Type B pancreatic cell (in vitro differentiated cells): ENCODE data around the gene PHACTR1. TPM values are rescaled to one million over a fixed set of nuclear protein-coding genes. Genes with fewer than 3 reads are reported as not detected.
A peak's percentile ranks its signal among the peaks of the same experiment; 100 is the strongest.

Experiments
- DNase-seq: peaks from one replicate; pipeline ENCODE4 v3.0.0; 2021; ENCODE audit warnings: mixed read lengths; ENCODE audit not compliant: unreplicated experiment; ENCODE audit errors: extremely low spot score
- H3K27ac Mint-ChIP-seq: 2 replicates; pipeline ENCODE4 v1.8.0; 2021; ENCODE audit warnings: mild to moderate bottlenecking, mixed read lengths
- H3K27me3 Mint-ChIP-seq: 2 replicates; pipeline ENCODE4 v1.8.0; 2021; ENCODE audit warnings: mixed read lengths
- H3K36me3 Mint-ChIP-seq: 2 replicates; pipeline ENCODE4 v1.8.0; 2021; ENCODE audit warnings: mixed read lengths
- H3K4me1 Mint-ChIP-seq: one replicate; pipeline ENCODE4 v1.8.0; 2021; ENCODE audit warnings: mixed read lengths; ENCODE audit not compliant: unreplicated experiment
- H3K4me3 Mint-ChIP-seq: 2 replicates; pipeline ENCODE4 v1.8.0; 2021; ENCODE audit warnings: mild to moderate bottlenecking, mixed read lengths
- H3K9me3 Mint-ChIP-seq: 2 replicates; pipeline ENCODE4 v1.8.0; 2021; ENCODE audit warnings: mixed read lengths
- total RNA-seq: library from RNA; stranded (reverse); gene quantifications from 2 replicates; pipeline ENCODE4 v1.2.1, GENCODE V29; 2021; ENCODE audit warnings: low replicate concordance
- TF ChIP-seq, protein P1 (sequence below): fragments of 200-600 bp; sonication (generic); conservative IDR thresholded peaks from 2 replicates; pipeline ENCODE4 v1.5.0; 2021; ENCODE audit warnings: antibody characterized with exemption, mild to moderate bottlenecking

The PHACTR1 gene
- total RNA-seq, 1 donor from 2014 or later: 12.3 TPM

DNA sequence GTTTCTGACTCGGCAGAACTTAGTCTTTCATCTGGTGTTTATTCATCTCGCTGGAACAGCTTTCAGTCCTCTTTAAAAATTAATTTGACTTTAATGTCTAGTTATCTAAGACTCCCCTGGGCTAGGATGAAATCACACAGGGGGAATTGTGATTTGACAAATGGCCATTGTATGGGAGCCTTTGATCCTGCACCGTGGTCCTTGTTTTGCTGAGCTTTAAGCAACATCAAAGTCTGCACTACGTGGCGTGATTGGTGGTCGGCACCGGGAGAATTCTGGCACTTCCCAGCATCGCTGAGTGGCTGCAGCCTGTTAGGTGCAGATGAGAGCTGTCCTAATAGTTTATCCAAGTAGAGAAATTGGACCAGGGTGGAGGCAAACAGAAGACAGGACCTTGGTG lies 464.8 kb downstream of the PHACTR1 start:
- peaks cover 5% of the 10 kb centered on the region for H3K9me3 Mint-ChIP-seq
- no peak for DNase-seq
- H3K36me3 Mint-ChIP-seq: no peaks in the 10 kb centered on the region
- H3K4me1 Mint-ChIP-seq: peaks cover 33% of the 10 kb centered on the region
- TF ChIP-seq, protein P1, sequence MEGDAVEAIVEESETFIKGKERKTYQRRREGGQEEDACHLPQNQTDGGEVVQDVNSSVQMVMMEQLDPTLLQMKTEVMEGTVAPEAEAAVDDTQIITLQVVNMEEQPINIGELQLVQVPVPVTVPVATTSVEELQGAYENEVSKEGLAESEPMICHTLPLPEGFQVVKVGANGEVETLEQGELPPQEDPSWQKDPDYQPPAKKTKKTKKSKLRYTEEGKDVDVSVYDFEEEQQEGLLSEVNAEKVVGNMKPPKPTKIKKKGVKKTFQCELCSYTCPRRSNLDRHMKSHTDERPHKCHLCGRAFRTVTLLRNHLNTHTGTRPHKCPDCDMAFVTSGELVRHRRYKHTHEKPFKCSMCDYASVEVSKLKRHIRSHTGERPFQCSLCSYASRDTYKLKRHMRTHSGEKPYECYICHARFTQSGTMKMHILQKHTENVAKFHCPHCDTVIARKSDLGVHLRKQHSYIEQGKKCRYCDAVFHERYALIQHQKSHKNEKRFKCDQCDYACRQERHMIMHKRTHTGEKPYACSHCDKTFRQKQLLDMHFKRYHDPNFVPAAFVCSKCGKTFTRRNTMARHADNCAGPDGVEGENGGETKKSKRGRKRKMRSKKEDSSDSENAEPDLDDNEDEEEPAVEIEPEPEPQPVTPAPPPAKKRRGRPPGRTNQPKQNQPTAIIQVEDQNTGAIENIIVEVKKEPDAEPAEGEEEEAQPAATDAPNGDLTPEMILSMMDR: no peak
- H3K27ac Mint-ChIP-seq: no peak overlapping the region
- H3K27me3 Mint-ChIP-seq: peaks cover 11% of the 10 kb centered on the region
- peak overlapping the region; percentile 26 for H3K4me3 Mint-ChIP-seq

DNA sequence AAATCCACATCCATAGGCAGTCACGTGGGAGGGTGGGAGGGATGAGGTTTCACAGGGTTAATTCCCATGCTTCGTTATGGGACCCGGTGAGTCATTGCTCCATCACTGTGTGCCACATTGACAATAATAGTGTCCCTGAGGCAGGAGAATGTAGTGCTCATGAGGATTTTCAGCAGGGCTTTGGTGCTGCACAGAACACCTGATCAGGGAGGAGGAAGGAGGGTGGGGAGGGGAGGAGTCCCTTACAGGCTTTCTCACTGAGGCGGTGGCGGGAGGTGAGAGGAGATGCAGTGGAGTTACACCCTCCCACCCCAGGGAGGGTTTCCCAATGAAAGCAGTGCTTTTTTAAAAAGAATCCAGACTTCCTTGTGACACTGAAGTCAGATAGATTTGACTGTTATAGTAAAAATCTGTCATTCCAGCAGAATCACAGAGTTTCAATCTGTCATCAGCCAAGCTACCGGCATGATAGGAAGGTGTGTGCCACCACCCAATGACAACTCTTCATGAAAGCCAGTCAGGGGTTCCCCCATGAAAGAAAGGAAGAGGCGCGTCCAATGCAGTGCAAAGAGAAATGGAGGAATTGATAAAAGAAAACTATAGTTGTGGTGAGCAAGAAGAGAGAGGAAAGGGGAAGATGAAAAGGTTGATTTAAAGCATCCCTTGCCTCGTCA lies 467.0 kb downstream of the PHACTR1 start:
- no peak for DNase-seq
- TF ChIP-seq, protein P1: no peak
- H3K27me3 Mint-ChIP-seq: peaks cover 7% of the 10 kb centered on the region
- no peak overlapping the region for H3K4me3 Mint-ChIP-seq
- no peaks in the 10 kb centered on the region for H3K36me3 Mint-ChIP-seq
- H3K27ac Mint-ChIP-seq: no peak overlapping the region
- no peaks in the 10 kb centered on the region for H3K9me3 Mint-ChIP-seq
- H3K4me1 Mint-ChIP-seq: peaks cover 28% of the 10 kb centered on the region

DNA sequence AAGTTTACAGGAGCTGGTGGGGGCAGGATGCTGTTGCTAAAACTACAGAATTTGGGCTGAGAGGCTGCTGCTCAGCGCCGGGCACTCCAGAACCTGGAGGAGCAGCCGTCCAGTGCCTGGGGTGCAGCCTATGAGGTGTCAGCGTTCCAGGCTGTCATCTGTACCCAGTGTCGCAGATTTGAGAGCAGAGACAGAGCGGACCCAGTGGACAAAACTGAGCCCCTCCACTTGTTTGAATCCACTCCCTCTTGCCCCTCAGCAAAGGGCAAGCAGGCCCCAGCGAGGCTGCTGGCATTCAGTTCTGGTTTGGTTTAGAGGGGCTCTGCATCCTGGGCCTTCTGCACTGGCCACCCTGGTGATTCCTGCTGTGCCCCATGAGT lies 467.5 kb downstream of the PHACTR1 start:
- Mint-ChIP-seq H3K9me3 (no peaks in the 10 kb centered on the region), H3K36me3 (no peaks in the 10 kb centered on the region), H3K27me3 (peaks cover 7% of the 10 kb centered on the region), H3K4me1 (peaks cover 28% of the 10 kb centered on the region), H3K4me3 (no peak overlapping the region), H3K27ac (no peak overlapping the region)
- no peak for DNase-seq
- TF ChIP-seq, protein P1: no peak

DNA sequence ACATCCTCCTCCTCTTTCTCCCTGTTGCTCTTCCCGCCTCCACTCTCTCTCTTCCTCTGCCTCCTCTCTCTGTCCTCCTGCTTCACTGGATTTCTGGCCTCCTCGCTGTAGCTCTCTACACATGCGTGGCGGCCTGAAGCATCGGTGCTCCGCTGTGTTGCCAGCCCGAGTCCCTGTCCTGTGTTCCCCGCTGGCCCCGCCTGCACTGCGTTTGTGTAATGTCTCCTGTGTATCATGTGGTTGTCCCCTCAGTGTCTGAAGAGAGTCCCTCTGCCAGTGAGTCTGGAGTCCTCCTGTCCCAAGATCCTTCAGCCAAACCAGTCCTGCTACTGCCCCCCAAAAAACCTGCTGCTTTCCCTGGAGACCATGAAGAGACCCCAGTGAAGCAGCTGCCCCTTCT lies 468.0 kb downstream of the PHACTR1 start:
- DNase-seq: no peak
- Mint-ChIP-seq H3K36me3 (no peaks in the 10 kb centered on the region), H3K27ac (no peak overlapping the region), H3K9me3 (no peaks in the 10 kb centered on the region), H3K4me1 (peaks cover 28% of the 10 kb centered on the region), H3K4me3 (no peak overlapping the region), H3K27me3 (peaks cover 7% of the 10 kb centered on the region)
- TF ChIP-seq, protein P1: no peak

DNA sequence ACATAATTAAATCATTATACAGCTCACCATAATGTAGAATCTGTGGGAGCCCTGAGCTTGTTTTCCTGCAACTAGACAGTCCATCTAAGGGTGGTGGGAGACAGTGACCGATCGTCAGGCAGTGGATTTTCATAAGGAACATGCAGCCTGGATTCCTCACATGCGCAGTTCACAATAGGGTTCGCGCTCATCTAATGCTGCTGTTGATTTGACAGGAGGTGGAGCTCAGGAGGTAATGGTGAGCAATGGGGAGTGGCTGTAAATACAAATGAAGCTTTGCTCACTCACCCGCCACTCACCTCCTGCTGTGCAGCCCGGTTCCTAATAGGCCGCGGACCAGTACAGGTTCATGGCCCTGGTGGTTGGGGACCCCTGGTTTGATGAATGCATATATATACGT lies 470.3 kb downstream of the PHACTR1 start:
- Mint-ChIP-seq H3K4me3 (no peak overlapping the region), H3K4me1 (peaks cover 14% of the 10 kb centered on the region), H3K27me3 (peaks cover 7% of the 10 kb centered on the region), H3K9me3 (no peaks in the 10 kb centered on the region), H3K27ac (no peak overlapping the region), H3K36me3 (no peaks in the 10 kb centered on the region)
- DNase-seq: no peak
- TF ChIP-seq, protein P1: no peak

DNA sequence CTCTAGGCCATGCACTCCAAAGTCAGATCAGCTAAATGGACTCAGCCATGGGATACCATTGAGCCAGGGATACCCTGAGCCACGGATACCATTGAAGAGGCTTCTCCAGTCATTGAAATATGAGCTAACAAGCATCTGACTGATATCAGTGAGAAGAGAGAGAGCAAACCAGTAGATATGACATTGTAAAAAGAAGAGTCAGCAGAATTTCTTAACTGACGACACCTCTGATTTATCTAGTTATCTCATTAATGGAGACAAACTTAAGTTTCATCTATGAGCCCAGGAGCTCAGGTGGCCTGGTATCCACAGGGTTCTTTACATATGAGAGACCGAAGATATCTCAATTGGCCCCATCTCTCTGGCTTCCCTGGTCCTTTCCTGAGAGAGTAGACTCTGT lies 471.1 kb downstream of the PHACTR1 start:
- H3K4me3 Mint-ChIP-seq: no peak overlapping the region
- H3K4me1 Mint-ChIP-seq: peaks cover 14% of the 10 kb centered on the region
- H3K9me3 Mint-ChIP-seq: no peaks in the 10 kb centered on the region
- no peak overlapping the region for H3K27ac Mint-ChIP-seq
- DNase-seq: no peak
- H3K36me3 Mint-ChIP-seq: no peaks in the 10 kb centered on the region
- H3K27me3 Mint-ChIP-seq: peaks cover 11% of the 10 kb centered on the region
- TF ChIP-seq, protein P1: no peak
